ENCODE data around the gene ITSN2.
A peak's percentile ranks its signal among the peaks of the same experiment; 100 is the strongest.

Gene ITSN2

DNA sequence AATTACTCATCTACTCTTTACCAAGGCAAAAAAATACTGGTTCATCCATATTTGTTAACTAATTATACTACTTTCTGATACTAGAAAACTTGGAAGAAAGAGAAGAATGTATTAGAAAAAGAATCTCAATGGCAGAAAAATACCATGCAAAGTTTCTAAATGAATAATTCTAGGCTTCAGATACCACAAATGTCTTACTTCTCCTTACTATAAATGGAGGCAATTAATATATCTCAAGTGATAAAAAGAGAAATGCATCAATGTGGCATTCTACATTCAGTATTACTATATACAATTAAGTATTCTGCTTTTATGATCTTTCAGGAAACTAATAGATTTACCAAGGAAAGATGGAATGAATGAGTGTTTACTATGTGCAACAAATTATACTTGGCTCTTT is 85.5 kb downstream of the ITSN2 start:
- DNase-seq = no peak
- intact Hi-C loops (cut with DNase I) = no loop called here

DNA sequence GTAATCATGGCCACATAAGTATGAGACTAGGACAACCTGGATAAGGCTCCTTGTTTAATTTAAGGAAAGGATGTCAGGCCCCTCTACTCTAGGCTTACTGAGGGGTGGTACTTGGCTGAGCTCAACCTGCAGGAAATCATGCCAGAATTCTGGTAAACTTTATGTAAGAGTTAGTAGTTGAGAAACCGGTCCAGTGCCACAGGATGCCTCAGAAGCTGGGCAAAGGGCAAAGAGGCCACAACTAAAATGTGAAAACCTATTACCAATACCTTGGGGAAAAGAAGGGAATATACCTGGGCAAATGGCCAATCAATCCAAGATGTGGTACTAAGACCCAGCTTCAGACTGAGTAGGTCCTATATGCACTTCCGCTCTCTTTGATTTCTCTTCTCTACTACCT is 86.7 kb downstream of the ITSN2 start:
- no peak for DNase-seq
- intact Hi-C loops (cut with DNase I) = no loop called here

DNA sequence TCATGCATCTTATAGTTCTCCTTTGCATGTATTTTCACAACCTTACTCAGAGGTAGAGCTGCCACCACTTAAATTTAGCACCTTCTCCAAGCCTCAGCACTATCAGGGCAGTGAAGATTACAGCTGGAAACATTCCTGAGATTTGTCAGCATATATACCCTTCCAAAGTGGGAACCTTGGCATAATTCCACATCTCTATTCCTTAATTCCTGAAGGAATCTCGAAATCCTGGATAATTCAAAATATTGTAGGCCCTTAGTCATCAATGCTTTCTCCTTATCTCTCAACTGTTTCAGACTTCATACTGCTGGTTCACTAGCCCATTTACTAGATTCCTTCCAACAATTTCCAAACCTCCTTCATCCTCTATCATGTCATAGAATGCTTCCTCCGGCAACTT is 87.4 kb downstream of the ITSN2 start:
- DNase-seq = no peak
- intact Hi-C loops (cut with DNase I) = no loop called here

DNA sequence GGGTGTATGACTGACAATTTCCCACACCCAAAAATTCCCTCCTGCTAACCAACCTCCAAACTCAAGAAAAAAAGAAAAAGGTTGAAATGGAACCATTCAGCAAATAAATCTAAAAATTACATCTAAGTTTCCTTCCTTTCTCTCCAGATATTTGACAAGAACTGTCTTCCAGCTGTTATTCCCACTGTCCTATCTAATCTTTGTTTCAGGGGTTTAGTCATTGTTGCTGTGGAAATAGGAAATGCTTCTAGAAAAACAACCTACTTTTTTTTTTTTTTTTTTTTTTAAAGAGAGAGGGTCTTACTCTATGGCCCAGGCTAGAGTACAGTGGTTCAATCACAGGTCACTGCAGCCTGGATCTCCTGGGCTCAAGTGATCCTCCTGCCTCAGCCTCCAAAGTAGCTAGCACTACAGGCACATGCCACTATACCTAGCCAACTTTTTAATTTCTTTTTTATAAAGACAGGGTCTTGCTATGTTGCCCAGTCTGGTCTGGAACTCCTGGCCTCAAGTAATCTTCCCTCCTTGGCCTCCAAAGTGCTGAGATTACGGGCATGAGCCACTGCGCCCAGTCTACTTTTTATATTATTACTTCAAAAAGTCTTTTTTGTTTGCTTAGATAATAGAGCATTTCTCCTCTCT is 88.1 kb downstream of the ITSN2 start:
- DNase-seq = no peak
- intact Hi-C loops (cut with DNase I) = no loop called here

DNA sequence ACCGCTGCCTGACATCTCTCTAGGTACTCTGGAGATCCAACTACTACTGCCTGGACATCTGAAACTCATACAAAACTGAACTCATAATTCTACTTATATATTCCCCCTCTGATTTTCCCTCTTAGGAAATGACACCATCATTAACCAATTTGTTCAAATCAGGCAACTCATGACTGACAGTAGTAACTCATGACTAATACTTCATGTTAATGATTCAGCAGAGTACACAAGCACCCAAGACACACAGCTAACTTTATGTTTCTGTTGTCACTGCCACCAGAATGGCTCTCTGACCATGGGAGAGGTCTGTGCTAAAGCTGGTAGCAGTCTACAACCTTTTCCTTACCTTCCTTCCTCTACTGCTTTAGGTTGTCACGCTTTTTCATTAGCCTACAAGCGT is 91.1 kb downstream of the ITSN2 start:
- no peak for DNase-seq

DNA sequence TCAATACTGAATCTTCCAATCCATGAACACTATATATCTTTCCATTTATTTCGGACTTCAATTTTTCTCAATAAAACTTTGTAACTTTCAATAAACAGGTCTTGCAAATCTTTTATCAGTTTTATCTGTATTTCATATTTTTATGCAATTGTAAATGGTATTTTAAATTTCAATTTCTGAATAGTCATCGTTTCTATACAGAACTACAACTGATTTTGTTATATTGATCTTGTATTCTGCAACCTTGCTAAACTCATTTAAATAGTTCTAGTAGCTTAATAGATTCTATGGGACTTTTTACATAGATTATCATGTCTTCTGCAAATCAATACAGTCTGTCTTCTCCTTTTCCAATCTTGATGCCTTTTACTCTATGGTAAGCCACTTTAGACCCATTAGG is 95.1 kb downstream of the ITSN2 start:
- intact Hi-C loops (cut with DNase I) = no loop called here
- no peak for DNase-seq

More for the DNA sequence above, 91.1 kb downstream of the ITSN2 start:
- intact Hi-C loops (cut with DNase I) = no loop called here

DNA sequence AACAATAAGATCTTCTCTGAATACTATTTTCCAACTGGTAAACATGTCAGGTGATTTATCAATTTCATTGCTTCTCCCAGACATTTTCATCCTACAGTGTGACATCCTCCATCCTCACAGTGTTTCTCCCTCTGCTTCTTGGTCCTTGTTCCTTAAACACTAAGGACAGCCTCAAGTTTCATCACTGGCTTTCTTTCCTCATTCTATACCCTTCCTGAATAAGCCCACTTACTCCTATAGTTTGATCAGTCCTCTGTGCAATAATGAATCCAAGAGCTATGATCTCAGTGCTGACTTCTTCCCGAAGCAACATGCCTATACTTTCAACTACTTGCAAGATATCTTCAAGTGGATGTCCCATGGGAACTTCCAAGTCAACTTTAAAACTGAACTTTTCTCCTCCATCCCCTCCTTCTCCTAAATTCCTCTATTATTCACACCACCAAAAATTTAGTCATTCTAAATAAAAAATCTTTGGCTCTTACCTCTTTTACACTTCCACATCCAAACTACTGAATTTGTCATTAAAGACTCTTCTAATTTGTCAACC is 97.8 kb downstream of the ITSN2 start:
- intact Hi-C loops (cut with DNase I) = no loop called here
- DNase-seq = no peak

DNA sequence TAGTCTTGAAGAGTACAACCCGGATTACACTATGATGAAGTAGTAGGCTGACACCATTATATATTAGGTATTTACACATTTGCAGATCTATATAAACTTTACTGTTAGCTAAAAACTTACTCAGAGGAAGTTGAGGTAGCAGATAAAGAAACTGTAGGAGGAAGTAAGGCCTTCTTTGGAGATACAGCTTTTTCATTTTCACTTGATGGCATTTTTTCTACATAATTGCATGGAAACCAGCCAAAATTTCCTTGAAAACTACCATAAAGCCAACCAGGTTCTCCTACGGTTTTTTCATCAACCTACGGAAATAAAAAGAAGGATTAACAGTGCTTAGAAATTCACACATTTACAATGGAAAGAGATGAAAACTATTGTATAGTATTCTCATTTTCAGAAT is 98.9 kb downstream of the ITSN2 start:
- intact Hi-C loops (cut with DNase I) = no loop called here
- DNase-seq = no peak

DNA sequence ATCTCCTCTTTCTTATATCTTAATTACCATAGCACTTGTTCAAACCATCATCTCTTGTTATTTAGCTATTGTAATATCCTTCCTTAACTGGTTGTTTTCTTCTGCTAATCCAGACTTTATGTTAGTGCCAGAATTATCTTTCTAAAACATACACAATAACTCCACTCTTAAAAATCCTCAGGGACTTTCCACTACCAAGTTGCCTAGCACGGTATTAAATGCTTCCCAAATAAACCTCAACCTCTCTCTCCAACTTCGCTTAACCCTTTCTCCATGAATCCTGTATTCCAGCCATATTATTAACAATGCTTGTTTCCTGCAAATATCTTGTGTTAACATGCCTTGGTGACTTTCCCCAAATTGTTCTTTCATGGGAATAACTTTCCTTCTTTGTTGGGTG is 101.0 kb downstream of the ITSN2 start:
- intact Hi-C loops (cut with DNase I) = no loop called here
- DNase-seq = no peak

DNA sequence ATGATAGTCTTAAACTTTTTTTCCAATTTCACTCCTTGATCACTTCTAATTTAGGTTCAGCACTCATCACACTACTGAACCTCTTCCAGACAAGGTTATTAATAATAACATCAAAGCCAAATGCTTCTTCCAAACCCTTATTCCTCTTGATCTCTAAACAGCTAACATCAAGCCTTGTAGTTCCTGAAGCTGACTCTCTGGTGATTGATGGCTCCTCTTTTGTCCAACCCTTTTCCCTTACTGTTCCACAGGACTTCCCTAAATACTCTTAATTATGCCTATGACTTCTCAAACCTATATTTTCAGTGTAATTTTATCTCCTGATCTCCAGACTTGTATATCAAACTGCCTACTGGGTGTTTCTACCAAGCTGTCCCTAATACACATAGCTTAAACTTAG is 101.6 kb downstream of the ITSN2 start:
- intact Hi-C loops (cut with DNase I) = no loop called here
- DNase-seq = no peak

DNA sequence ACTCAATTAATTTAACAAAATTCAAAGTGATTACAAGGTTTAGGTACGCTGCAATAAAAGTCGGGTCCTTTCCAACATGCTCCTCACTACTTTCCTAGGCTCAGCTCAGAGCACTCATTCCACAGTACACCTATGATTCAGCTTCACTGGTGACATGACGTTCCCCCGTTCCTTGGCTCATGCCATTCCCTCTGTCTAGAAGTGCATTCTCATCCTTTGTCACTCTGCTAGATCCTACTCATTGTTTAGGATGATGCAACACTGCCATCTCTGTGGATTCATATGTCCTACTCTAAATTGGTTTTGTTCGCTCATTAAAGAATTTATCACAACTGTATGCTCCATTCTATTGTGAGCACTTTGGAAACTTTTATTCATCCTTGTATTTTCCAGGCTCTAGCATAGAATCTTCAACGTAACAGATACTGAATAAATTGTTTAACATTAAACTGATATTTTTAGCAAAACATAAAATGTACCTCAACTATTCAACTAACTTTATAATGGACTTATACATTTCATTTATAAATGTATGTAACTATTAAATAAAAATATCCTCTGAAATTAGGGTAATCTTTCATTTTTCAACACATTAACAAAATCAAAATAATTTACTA is 106.9 kb downstream of the ITSN2 start:
- intact Hi-C loops (cut with DNase I) = no loop called here
- peak in 2 of 10 donors; percentile 13 to 35 for DNase-seq

DNA sequence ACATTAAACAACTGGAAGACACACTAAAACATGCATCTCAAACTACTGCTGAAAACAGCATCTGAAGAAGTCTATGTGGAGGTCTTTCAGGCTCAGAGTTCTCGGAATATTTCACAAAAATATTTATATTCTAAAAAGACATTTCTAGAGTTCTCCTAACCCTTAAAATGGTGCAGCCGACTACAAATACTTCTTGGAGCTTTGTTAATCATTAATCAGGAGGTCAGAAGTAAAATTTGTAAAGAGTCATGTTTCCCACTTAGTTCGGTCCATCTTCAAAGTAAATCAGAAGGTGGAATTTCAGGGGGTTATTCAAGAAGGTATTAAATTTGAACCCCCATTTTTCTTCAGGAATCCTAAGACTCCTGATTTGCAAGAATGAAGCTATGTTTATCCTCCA is 112.7 kb downstream of the ITSN2 start:
- intact Hi-C loops (cut with DNase I) = no loop called here
- DNase-seq = no peak

DNA sequence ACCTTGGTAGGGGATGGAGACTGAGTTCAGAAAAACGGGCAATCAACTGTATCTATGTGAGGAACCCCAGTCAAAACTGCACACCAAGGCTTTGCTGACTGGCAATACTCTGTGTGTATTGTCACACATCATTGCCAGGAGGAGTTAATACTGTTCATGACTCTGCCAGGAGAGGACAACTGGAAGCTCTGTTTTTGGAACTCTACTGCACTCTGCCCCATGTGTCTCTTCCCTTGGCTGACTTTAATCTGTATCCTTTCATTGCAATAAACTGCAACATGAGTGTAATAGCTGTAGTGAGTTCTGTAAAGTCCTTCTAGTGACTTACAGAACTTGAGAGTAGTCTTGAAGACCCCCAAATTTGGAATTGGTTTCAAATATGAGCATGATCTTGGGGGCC is 113.2 kb downstream of the ITSN2 start:
- intact Hi-C loops (cut with DNase I) = no loop called here
- no peak for DNase-seq

DNA sequence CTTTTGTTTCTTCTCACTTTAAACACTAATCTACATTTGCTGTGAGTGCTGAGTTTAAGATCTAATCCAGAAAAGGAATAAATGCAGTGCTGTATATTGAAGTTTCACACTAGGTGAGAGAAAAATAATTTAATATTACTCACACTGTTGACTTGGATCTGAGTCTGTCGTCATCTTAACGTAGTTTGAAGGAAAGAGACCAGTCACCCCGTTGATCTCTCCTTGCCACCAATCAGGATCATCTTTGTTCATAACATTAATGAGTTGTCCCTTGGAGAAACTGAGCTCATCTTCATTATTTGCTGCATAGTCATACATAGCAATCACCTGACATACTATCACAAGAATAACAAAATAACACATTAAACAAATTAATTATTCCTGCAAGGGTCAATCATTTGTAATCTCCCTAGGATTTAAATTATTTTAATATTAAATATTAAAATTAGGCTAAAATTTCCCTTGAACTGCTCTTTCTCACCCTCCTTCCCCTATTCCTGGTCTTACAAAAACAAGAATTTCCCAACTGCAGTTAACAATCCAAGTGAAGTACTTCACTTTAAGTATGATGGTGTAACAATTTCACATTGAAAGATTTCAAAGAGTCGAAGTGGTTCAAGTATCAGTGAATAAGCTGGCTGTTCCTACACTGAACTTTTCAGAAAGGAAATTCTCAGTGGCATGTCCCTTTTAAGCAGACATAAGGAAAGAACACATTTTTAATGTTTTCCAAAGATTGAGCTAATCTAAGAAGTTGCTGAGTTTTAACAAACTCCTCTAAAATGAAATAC is 114.2 kb downstream of the ITSN2 start:
- intact Hi-C loops (cut with DNase I) = no loop called here
- DNase-seq = no peak

DNA sequence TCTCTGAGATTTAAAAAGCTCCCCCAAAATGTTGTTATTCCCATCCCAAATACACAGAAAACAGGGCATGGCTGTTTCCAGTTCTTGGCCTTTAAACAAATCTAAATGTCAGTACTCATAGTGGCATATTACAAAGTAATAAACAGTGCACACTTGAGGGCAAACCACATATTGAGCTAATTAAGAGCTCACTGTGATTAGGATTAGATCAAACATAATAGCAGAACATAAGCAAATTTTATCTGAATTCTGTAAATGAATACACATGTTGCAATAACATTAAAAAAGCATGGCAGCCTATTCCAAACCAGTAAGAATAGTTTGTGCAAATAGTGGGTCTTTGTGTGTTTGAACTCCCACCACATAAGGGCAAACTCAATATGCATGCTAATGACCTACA is 118.8 kb downstream of the ITSN2 start:
- intact Hi-C loops (cut with DNase I) = no loop called here
- DNase-seq = no peak

DNA sequence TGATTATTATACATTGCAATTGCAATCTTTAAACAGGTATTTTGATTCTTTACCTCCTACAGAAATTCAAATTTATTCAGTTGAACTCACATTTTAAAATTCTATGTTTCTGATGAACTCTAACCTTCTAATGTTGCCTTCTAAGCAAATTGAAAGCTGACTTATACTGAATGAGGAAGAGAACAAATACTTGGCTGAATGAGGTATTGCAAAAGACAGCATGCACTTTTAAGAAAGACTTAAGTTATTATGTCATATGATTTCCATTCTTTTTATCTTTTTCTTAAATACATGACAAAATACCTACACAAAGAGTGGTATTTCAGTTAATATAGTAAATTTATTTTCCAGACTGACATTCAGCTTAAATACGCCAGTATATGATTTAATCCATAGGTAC is 120.8 kb downstream of the ITSN2 start:
- DNase-seq = no peak
- intact Hi-C loops (cut with DNase I) = loop anchor here (10.0 kb wide), 1 partner anchor 585 kb away; no protein-coding TSS in a partner anchor

DNA sequence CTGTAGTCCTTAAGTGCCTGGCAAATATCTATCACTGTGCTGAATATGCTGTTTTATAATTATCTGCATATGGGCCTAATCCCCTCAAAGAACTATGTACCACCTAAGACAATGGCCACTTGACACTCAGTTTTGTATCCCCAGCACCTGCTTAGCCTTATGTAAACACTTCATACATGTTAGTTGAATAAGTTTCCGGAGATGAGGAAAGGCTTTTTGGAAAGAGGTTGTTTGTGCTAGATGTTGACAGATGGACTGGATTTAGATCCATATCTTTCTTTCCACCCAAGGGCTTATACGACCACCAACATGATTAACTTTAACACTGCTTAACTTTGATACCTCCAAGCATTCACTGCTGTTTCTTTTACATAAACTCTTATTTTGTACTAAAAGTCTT is 122.2 kb downstream of the ITSN2 start:
- intact Hi-C loops (cut with DNase I) = loop anchor here (10.0 kb wide), 1 partner anchor 587 kb away; no protein-coding TSS in a partner anchor
- DNase-seq = no peak

DNA sequence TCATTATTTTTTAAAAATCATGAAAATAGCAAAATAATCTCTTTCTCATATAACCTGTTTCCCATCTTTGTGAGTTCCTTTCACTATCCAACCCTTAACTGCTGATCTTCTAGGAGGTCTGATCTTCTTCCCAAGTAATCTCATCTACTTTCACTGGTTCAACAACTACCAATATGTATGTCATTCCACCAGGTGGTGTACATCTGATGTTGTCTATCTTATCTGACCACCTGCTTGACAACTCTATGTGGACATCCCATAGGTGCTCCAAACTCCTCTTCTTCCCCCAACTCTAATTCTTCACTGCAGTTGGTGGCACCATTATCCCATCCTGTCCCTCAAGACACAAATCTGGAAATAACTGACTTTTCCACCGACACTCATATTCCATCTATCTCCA is 123.0 kb downstream of the ITSN2 start:
- intact Hi-C loops (cut with DNase I) = loop anchor here (10.0 kb wide), 1 partner anchor 587 kb away; no protein-coding TSS in a partner anchor
- DNase-seq = no peak

DNA sequence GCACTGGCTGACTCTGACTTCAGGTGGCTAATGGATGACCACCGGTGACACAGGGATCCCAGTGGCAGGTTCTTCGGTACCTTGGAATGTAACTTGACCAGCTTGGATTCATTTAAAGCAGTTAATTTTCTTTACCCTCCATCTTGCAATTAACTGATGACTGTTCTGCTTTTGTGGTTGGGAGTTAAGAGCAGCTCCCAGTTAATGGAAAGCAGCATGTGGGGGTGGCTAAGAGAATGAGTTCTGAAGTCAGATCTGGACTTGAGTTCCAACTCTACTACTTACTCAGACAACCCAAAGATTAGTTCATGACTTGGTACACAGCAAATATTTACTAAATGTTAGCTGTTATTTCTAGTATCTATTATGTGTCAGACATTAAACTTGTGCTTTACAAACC is 127.0 kb downstream of the ITSN2 start:
- no peak for DNase-seq
- intact Hi-C loops (cut with DNase I) = loop anchor here (10.0 kb wide), 1 partner anchor 591 kb away; no protein-coding TSS in a partner anchor

DNA sequence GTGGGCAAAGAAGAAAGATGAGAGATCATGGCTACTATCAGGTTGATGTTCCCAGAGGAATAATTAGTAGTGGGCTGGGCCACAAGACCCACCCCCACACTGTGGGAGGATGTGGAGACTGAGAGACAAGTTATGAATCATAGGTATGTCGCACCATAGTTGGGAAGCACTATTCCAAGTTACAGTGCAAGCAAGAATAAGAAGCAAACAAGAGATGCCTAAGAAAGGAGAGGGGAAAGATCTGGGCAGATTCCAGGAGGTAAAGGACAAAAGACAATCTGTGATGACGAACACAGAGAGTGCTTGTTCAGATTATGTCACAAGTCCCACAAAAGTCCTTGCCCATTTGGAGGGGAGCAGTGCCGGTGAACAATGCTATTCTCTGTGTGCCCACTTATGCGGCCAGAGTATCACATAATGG is 128.9 kb downstream of the ITSN2 start:
- intact Hi-C loops (cut with DNase I) = loop anchor here (10.0 kb wide), 1 partner anchor 593 kb away; no protein-coding TSS in a partner anchor
- DNase-seq = peak in 5 of 10 donors; percentile 33 to 92 (median 63)

DNA sequence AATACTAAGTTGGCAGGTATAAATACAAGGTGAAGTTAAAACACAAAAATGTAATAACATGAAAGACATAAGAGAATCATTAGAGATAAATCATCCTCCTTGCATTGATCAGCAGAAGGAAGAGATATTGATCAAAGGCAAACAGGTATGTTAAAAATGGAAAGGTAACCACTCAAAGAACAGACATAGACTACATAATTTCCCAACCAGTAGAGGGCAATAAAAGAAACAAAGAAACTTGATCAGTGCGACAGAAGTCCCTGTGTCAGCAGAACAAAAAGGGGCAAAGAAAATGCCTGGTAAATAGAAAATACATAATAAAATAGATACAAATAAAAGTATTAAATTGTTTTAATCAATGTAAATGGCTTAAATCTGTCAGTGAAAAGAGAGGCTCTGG is 131.9 kb downstream of the ITSN2 start:
- intact Hi-C loops (cut with DNase I) = loop anchor here (2.0 kb wide), 1 partner anchor 154 kb away; no protein-coding TSS in a partner anchor
- no peak for DNase-seq

Data from posterior cingulate gyrus (tissue), 11 donors.